HEK293T (cell line): ENCODE data around the gene PDXDC1.
"Not testable (repeated sequence)": the region's sequence is repeated elsewhere in the genome, so short reads cannot be mapped to it uniquely, and the experiment has no call there.

Experiments used
- CTCF ChIA-PET: fragments of 350-600 bp; formaldehyde crosslinking; extraction: SDS; loops from one replicate; lab custom pipeline; 2021; ENCODE audit warnings: antibody characterized with exemption, inconsistent platforms; lab: Yijun Ruan, JAX
- POLR2A ChIA-PET: fragments of 350-600 bp; formaldehyde crosslinking; extraction: SDS; loops from one replicate; lab custom pipeline; 2020; ENCODE audit warnings: antibody characterized with exemption, inconsistent platforms; lab: Yijun Ruan, JAX
- DNase-seq: peaks from one replicate; pipeline ENCODE4 v3.0.0; 2012; ENCODE audit warnings: mixed read lengths; ENCODE audit errors: extremely low spot score

The PDXDC1 gene

DNA sequence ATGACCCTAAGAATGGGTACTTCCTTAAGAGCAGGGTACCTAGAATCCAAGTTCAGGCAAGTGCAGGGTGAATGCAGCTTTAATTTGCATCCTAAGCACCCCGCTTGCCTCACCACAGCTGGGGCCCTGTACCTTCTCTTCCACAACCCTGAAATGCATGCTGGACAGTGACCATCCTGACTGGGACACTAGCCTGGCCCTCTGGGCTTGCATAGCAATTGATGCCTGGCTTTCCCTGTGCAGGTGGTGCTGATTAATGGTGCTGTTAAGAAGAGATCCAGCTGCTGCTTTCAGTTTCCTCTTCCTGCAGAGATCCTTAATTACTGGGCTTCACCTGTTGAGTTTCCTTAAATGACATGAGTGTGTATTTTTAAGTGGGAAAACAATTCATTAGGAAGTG is 209.2 kb downstream of the PDXDC1 start:
- DNase-seq, CTCF ChIA-PET, POLR2A ChIA-PET: not testable (repeated sequence)
